ENCODE results near the gene CDKN1A.
"Not testable (repeated sequence)": the region's sequence is repeated elsewhere in the genome, so short reads cannot be mapped to it uniquely, and the experiment has no call there.

The CDKN1A gene

GRCh38 chr6:36699348-36699747 is 20.8 kb downstream of the CDKN1A start:
- DNase-seq: no peak

- no peak for DNase-seq
Observed at GRCh38 chr6:36700071-36700812, 21.7 kb downstream of the CDKN1A start.

DNA sequence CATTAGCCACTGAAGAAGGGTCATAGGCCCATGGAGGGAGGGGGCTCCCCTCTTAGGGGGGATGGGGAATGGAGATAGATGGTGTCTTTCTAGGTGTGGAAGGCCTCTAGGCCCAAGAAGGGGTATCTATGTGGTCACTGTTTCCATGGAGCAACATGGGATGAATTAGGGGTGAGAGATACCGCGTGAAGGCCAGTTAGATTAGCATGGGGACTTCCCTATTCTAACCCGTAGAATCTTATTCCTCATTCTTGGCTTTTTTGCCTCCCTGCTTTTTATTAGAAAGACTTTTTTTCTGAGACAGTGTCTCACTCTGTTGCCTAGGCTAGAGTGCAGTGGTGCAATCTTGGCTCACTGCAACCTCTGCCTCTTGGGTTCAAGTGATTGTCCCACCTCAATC is 22.3 kb downstream of the CDKN1A start:
- no peak for DNase-seq

DNA sequence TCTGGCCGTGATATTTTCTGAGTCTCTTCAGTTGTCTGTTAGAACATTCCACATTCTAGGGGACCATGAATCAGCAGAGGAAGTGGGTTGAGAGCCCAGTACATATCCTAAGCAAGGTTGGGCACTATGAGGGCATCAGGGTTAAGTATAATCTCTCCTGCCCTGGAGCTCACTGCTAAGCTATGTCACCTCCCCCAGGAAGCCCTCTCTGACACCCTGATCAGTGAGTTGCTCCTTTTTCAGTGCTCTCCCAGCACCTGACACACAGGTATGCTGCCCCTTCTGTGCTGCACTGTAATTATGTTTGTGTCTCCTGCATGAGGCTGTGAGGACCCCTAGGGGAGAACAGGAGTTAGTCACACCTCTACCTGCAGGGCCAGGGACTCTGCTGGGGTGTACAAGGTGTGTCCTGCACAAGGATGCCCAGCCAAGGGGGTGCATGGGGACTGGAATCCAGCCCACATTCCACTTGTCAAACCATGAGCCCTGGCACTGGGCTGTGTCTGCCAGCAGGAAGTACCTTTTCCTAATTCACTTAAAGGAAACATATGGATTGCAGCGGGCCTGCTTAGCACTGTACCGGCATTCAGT is 23.0 kb downstream of the CDKN1A start:
- DNase-seq: no peak

DNA sequence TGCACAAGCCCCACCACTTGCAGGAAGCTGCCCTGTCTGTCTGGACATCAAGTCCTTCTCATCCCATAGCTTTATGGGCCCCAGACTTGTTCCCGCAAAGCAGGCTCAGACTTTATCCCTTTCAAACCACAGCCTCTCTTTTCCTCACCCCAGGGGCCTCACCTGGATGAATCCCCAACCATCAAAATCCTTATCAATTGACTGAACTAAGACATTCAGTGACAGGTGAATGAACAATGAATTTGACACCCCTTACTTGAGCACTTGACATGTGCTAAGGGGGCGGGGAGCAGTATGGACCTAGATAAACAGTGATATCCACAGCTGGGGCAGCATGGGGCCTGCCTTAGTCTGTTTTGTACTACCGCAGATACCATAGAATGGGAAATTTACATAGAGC is 24.1 kb downstream of the CDKN1A start:
- no peak for DNase-seq

GRCh38 chr6:36703081-36703606 is 24.6 kb downstream of the CDKN1A start:
- no peak for DNase-seq

- no peak for DNase-seq
Observed at GRCh38 chr6:36703982-36704381, 25.5 kb downstream of the CDKN1A start.

GRCh38 chr6:36704961-36705577 is 26.6 kb downstream of the CDKN1A start:
- DNase-seq: not testable (repeated sequence)

- no peak for DNase-seq
Observed at GRCh38 chr6:36706339-36706738, 27.8 kb downstream of the CDKN1A start.

DNA sequence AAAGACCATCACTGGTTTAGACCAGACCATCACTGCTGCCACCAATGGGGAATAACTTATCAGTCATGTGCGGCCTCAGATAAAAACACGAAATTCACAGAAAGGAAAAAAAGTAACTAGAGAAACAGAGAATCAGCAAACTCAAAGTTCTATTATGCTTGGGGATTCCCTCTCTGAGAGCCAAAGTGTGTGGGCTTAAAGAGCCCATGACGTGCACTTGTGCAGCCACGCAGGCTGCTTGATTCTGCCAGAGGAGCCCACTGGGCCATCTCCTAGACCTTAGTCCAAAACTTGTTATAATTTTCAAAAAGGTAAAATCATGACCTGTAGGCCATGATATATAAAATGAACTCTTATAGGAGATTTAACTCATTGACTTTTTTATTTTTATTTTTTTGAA is 34.3 kb downstream of the CDKN1A start:
- no peak for DNase-seq

GRCh38 chr6:36713846-36714245 is 35.3 kb downstream of the CDKN1A start:
- DNase-seq: no peak

DNA sequence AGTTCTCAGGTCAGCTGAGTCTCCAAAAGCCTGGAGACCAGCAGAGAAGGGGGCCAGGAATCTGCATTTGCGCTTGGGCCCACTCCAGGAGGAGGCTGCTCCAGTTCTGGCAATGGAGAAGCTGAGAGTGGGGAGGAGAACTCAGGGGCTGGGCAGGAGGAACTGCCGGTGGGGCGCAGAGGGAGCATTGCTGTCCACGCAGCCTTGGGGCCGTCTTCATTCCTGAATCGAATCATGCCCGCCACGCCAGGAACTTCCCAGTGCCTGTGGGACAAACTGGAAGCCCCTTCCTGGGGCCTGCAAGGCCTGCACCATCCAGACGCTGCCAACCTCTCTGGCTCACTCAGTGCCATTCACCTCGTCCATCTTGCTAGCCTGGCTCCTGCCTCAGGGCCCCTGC is 36.0 kb downstream of the CDKN1A start:
- DNase-seq: no peak

GRCh38 chr6:36715469-36715868 is 37.0 kb downstream of the CDKN1A start:
- DNase-seq: no peak

- DNase-seq: no peak
Observed at GRCh38 chr6:36716476-36717093, 38.1 kb downstream of the CDKN1A start.

GRCh38 chr6:36717231-36717825 is 38.8 kb downstream of the CDKN1A start:
- no peak for DNase-seq

GRCh38 chr6:36717871-36718540 is 39.5 kb downstream of the CDKN1A start:
- DNase-seq: no peak

- DNase-seq: no peak
Observed at GRCh38 chr6:36718560-36718959, 40.0 kb downstream of the CDKN1A start.

DNA sequence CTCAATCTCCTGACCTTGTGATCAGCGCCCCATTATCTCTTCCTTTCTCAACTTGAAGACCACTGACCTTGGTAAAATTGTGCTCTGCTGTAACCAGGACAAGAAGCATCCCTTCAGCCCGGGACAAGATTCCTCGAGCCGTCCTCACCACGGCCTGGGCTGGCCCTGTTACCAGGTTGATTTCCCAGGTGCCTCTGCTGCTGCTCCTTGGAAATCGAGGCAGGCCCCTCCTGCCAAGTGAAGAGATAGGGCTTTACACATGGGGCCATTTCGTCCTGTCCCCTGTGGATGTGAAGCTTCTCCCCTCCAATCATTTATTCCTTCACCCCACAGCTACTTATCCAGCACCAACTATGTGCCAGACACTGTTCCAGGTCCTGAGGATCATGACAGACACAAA is 40.6 kb downstream of the CDKN1A start:
- no peak for DNase-seq

GRCh38 chr6:36720251-36721141 is 42.0 kb downstream of the CDKN1A start:
- peak; percentile 30 to 70 for DNase-seq

DNA sequence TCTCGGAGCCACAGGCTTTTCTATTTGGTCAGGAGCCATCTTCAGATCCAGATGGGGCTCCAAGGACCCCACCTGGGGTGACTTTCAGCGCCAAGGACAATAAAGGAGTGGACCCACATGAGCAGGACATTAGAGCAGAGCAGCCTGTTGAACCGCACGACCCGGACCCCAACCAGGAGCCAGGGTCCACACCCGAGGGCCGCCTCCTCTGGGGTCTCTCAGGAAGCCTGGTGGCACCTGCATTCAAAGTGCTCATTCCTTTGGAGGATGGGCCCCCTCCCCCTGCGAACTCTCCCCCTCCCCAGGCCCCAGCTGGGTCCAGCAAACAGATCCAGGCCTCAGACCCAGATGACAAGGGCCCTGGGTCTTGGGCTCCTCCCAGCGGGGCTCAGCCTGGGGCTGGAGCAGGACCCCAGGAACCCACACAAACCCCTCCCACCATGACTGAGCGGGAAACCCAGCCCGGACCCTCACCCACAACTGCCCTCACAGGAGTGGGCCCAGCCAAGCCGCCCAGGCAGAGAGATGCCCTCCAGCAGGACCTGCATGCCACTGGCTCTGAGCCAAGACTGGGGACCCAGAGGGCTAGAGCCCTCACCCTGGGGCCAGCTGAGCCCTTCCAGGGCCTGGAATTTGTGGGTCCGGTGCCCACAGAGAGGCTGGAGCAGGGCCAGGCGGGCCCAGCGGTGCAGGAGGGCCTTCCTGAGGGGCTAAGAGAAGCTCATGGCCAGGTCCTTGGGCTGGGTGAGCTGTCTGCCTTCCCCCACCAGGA is 43.0 kb downstream of the CDKN1A start:
- no peak for DNase-seq

GRCh38 chr6:36722365-36722764 is 43.9 kb downstream of the CDKN1A start:
- no peak for DNase-seq

All from SHP77 (cell line).